GM19467 (cell line): ENCODE results near the gene GH2.

Experiments
- ATAC-seq: cut with Tn5 transposase; IDR thresholded peaks from one replicate; pipeline ENCODE4 v1.9.1; 2021; ENCODE audit warnings: mild to moderate bottlenecking, moderate library complexity; ENCODE audit not compliant: unreplicated experiment

Gene GH2

DNA sequence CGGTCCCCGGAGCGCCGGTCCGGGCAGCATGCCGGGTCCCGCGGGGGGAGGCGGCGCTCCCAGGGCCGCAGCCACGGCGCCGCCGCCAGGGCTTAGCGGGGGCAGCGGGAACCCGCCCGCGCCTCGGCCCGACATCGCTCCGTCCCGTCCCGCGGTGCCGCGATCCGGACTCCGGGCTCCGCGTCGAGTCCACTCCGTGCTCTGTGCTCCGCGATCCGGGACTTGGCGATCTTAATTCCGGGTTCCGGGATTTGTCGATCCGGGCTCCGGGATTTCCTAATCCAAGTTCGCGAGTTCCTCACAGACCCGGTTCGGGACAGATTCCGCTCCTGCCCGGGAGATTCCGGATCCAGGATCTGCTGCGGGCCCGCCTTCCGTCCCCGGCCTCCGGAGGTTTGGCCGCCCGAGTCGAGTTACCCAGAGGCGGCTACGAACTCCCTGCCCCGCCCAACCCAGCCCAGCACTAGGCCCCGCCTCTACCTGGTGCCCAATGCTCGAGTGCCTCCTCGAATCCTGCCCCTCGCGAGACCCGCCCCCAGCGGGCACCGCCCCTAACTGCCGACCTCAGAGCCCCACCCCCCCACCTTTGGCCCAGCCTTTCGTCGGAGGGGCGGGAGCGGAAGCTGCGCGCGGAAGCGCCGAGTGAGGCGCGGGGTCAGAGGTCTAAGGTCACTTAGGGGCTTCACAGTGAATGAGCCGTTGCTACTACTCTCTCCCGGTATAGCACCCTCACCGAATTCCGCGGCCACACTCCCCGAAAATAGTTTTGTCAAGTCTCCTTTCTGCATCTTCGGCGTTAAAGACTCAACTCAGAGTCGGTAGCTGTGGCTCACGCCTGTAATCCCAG lies 39.0 kb downstream of the GH2 start, which contains the start of gene SMARCD2:
TSS of gene SMARCD2 (minus strand) at position 146 of the 847 bp plus-strand sequence. CDS start at position 135, 11 bp downstream.
- ATAC-seq: peak; percentile 70

DNA sequence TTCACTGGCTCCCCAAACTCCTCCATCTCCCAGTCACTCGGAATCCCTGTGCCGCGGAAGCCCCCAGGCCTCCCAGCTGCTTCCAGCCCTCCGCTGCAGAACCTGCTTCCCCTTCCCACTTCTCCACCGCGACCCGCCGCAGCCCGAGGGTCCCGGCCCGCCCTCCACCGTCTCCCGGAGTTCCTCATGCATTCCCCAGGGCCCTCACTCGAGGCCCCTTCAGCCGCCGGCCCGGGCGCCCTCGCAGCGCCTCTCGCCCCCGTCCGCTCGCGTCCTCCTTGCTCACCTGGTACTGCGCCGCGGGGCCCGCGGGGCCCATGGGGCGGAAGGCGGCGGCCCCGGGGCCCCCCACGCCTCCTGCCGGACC lies 39.6 kb downstream of the GH2 start:
- peak; percentile 25 for ATAC-seq

DNA sequence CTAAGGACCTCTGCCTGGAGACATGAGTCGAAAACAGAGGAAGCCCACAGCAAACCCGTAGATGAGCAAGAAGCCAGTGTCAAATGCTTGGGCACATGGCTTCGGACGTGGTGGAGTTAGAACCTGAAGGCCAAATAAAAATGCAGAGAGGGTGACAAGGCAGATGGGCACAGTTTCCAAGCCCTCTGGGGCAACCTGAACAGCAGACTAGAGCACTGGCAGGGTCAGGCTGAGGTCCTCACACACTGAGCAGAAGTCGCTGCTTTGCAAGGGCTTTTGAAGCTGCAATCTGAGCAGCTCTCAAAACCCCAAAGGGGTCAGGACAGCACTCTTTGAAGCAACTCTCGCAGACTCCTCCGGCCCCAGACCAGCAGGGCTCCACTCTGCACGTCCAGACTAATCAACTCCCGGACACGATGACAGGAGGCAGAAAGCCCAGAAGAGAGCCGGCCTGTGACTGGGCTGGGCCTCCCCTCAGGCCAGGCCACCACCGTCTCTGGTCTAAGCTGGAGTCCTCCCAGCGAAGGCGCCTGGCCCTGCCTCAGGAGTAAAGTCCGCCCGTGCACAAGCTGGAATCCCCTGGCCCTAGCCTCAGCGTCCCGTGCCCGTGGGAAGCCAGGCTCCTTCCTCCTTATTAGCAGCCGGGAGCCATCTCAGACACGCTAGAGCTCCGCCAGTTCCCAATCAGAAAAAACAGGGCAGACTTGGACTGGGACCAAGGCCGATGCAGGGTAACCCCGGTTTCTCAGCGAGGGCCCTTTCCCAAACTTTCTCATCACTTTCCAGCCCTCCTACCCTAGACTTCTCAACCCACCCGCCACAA lies 40.2 kb downstream of the GH2 start:
- no peak for ATAC-seq

DNA sequence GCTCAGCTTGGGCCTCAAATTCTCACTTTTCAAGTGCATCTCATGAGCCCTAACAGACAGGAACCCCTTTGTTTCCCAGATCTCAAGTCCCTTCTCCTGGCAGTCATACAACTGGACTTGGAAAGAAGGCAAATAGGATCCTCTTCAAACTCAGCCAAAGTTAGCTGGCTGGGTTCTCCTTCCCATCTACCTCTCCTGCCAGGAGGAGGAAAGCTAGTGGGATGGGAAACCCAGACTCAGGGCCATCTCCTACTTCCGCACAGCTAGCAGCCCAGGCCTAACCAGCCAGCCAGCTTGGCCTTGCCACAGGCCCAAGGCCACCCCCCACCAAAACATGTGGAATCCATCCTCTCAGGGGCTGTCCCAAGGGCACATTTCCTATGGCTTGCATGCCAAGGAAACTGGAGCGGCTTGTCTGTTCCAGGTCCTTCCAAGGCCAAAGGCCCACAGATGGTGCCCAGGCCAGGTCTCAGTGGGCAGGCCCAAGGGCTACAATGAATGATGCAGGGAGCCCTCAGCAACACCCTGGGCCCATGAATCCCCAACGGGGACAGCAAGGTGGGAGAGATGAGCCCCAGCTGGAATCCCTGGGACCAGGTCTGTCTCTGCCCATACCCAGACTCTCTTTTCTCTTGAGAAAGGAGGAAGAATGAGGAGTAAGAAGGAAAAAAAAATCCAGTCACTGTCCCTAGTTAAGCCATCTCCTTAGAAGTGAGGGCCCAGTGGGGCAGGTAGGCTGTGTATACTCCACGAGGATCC lies 41.0 kb downstream of the GH2 start:
- no peak for ATAC-seq

DNA sequence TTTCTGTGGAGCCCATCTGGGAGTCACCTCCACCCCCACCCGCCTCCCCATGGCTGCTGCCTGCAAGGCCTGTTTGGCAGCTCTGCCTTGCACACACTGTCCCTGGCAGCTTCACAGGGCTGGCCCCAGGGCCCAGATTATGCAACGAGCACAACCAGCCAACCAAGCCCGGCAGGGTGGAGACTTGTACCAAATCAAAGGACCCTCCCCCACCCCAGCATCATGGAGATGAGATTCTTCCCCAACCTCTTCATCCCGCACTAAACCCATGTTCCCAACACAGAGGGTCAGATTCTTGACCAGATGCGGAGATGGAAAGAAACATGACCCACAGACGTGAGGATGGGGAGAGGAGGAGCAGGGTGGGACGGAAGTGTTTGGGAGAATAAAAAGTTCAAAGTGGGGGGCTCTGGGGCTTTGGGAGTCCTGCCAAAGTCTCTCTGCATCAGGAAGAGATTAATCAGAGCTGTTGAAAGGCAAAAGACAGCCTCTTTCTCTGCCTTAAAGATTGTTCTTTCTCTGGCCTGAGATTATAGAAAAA lies 43.0 kb downstream of the GH2 start:
- no peak for ATAC-seq

DNA sequence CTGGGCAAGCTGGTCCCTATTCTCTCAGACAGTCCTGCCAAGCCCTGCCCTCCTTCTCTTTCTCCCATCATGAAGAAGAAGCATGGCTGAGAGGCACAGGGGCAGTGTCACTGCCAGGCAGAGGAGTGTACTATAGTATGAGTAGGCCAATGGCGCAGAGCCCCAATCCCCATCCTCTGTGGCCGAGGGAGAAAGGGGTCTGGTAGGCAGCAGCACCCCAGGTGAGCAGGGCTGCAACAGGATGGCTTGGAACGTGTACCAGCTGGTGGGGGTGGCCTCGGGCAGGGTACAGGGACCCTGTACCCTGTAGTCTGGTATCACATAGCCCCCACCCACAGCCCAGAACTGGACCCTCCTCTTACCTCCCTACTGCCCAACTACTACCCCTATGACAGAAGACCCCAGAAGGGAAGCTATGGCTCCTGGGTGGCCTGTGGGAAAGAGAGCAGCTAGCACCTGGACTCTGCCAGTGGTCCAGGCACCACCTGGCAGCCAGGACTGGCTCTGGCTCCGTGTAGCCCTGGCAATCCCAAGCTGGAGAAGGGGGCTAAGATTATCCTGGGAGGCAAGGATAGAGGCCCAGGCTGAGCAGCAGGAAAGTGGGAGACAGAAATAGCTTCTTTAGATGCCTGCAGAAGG lies 43.7 kb downstream of the GH2 start:
- no peak for ATAC-seq

DNA sequence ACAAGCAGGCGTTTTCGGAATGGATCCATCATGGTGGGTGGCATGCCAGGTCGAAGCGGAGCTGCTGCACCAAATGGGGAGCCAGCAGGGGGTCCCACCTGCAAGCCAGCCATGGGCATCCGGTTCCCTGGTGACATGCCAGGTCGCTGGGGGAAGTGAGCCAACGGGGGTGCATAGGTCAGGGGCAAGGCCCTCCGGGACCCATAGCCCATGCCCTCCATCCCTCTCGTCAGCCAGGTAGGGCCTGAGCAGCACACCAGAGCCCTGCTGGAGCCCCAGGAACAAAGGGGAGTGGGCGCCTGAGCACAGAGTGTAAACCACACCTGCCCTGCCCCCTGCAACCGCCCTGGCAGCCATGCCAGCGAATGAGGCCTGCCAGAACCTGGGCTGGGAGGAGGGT lies 44.3 kb downstream of the GH2 start:
- ATAC-seq: no peak

DNA sequence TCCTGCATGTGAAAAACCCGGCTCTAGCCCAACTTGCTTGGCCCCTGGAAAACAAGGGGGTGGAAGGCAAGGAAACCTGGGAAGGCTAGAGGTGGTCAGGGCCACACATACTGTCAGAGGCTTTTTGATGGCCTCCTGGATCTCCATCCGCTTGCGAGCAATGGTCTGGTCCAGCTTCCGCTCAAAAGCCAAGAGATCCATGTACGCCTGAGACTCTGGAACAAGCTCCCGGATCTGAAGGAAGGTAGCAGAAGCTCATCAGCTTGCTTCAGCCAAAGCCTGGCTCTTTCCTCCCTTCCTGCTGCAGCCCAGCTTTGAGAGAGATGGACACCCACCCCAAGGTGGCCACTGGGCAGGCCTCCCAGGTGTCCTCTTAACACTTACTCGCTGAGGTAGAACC lies 44.9 kb downstream of the GH2 start:
- ATAC-seq: no peak

DNA sequence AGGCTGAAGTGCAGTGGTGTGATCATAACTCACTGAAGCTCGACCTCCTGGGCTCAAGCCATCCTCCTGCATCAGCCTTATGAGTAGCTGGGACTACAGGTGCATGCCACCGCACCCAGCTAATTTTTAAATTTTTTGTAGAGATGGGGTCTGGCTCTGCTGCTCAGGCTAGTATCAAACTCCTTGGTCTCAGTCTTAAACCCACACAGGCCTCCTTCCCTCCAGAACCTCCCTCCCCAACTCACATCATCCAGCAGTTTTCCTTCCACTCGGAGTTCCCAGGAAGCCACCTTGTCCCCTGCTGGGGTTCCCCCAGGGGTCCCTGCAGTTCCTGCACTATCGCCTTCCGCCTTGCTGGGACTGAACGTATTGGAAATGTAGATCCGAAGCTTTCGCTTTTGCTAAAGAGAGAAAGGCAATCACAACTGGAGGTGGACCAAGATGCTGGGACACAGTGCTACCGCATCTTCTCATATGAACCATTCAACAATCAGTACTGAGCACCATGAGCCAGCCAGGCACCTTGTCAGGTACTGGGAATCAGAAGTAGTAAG lies 46.5 kb downstream of the GH2 start:
- ATAC-seq: no peak

DNA sequence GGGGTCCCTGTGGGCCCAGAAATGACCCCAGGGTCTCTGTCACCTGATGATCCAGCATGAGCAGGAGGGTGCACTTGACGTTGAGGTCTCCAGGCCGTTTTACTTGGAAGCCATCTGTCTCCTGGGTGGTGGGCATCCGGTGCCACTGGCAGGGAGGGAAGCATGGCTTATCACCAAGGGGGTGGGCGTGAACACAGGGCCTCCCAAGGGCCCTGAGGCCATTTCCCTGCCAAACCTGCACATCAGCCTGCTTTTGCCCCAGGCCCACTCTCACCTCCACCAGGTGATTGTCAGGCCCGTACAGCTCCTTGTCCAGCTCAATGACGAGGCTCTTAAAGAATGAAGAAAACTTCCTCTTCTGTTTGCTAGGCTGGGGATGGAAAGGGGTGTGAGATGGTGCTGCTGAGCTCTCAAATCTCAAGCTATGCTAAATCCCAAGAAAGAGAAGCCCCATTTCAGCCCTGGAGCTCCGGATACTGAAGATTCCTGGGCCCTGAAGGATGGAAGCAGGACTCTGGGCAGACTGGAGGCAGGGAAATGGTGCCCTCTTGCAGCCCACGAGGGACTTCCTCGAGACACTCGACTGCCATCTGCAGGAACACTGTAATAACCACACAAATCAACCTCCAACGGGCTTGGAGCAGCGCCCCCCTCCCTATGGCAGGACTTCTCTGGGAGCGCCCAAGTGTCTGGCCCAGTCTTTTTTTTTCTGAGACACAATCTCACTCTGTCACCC lies 47.1 kb downstream of the GH2 start:
- ATAC-seq: peak; percentile 66

DNA sequence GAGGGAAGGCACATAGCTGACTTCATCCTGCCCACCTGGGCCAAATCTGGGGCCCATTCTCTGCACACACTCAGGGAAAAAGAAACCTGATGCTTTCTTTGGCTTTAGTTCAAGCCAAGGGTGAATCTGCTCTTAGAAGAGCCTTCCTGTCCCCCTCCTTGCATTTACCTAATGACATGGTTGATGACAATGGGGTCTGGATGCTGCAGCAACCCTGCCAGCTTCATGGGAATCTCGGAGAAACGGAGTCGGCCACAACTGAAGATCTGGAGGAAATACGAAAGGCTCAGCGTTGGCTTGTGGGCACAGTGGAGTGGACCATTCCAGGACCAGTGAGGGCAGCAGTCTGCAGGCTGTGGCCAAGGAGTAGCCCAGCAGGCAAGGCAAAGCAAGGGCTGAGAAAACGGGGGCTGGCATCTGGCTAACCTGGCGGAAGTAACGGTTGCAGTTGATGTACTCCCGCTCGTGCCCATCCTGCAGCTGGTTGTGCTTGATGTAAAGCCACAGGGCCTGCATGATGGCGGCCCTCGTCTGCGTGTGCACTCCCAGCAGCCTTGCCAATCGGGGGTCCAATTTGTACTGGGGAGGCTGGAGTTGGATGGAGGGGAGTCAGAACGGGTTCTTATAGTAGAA lies 47.9 kb downstream of the GH2 start:
- no peak for ATAC-seq

DNA sequence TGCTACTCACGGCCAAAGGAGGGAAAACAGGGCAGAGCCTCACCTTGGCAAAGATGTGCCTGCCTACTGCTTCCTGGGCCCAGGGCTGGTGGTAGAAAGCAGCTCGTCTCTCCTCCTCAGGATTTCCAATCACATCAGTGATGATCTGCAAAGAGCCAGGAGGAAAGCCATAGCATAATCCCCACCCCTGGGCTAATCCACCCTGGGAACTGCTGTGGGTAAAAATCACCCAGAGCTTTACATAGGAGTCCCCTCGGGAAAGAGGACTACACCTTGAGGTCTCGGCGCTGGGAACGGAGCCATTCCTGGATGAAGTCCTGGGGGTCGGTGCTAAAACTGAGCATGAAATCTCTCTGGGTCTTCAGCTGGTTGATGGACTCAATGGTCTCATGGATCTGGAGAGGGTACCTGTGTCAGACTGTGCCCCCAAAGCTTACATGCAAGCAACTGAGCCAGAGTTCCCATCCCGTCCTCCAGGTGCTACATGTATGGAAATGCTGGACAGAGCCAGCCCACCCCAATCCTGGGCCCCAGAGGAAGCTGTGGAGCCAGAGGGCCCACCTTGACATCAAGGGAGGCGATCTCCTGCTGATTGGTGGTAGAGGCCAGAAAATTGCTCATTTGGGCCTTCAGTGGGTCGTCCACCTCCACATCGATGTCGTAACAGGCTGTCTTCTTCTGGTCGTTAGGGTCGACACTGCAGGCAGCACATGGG lies 48.6 kb downstream of the GH2 start:
- no peak for ATAC-seq

DNA sequence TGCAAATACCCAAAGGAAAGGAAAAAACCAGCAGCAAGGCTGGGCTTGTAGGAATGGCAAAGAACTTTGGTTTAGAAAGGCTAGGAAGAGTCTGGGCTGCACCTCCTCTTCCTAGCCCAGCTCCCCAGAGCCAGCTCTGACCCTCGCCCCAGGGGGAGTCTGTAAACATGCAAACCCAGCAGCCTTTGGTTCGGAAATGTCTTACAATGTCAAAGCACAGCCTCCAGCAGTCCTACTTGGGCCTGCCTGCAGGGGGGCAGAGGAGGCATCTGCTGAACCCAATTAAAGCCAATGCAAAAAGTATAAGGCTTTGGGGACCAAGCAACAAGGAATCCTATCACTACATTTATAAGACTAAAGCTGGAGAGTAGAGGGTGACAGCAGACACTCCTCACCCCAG lies 49.3 kb downstream of the GH2 start:
- no peak for ATAC-seq

DNA sequence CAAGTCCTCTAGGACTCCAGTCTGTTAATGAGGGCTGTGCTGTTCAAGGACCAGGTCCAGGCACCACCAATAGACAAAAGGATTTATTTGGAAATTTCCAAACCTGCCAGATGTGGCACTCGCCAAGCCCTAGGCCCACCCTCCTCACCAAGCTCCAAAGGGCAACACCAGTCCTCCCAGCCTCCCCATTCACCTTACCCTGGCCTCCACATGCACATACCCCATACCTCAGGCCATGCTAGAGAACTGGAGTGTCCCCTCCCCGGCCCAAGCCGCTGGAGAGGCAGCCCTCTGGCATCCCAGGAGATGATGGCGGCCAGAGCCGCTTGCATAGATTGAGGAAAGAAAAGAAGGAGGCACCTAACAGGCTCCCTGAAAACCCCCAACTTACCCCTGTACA lies 49.7 kb downstream of the GH2 start:
- no peak for ATAC-seq

DNA sequence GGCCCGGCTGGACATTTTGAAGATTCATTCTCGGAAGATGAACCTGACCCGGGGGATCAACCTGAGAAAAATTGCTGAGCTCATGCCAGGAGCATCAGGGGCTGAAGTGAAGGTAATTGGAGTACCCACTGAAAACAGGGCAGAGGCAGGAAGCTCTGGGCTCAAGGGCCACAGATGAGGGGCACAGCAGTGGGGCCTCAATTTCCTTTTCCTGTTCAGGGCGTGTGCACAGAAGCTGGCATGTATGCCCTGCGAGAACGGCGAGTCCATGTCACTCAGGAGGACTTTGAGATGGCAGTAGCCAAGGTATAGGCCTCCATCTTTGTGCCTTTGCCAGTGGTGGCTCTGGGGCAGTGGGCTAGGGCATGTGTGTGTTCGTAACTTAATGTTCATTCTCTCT lies 50.2 kb downstream of the GH2 start:
- no peak for ATAC-seq

DNA sequence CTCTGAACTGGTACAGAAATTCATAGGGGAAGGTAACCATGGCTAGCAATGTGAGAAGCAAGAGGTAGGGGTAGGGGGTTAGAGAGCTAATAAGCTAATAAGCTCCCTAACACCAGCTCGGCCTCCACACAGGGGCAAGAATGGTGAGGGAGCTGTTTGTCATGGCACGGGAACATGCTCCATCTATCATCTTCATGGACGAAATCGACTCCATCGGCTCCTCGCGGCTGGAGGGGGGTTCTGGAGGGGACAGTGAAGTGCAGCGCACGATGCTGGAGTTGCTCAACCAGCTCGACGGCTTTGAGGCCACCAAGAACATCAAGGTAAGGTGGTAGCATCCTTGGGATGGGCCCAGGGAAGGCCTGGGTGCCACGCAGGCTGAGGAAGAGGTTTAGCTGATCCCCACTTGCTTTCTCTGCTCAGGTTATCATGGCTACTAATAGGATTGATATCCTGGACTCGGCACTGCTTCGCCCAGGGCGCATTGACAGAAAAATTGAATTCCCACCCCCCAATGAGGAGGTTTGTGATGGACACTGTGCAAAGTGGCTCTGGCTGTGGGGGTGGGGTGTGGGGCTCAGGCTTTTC lies 50.7 kb downstream of the GH2 start:
- no peak for ATAC-seq

DNA sequence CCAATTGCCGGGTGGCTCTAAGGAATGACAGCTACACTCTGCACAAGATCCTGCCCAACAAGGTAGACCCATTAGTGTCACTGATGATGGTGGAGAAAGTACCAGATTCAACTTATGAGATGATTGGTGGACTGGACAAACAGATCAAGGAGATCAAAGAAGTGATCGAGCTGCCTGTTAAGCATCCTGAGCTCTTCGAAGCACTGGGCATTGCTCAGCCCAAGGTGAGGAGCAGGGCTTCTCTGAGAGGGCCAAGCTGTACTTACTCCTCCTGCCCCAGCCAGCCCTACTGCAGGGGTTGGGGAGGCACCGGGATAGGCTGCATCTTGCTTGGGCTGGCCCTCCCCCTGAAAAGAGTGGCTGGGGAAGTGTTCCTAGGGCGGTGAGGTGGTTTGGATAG lies 51.5 kb downstream of the GH2 start:
- ATAC-seq: no peak
